HG03457 (cell line): ENCODE results near the gene HOXD10.

Source experiments
- ATAC-seq: cut with Tn5 transposase; IDR thresholded peaks from one replicate; pipeline ENCODE4 v1.9.1; 2021; ENCODE audit warnings: moderate number of reproducible peaks; ENCODE audit not compliant: unreplicated experiment

The HOXD10 gene

DNA sequence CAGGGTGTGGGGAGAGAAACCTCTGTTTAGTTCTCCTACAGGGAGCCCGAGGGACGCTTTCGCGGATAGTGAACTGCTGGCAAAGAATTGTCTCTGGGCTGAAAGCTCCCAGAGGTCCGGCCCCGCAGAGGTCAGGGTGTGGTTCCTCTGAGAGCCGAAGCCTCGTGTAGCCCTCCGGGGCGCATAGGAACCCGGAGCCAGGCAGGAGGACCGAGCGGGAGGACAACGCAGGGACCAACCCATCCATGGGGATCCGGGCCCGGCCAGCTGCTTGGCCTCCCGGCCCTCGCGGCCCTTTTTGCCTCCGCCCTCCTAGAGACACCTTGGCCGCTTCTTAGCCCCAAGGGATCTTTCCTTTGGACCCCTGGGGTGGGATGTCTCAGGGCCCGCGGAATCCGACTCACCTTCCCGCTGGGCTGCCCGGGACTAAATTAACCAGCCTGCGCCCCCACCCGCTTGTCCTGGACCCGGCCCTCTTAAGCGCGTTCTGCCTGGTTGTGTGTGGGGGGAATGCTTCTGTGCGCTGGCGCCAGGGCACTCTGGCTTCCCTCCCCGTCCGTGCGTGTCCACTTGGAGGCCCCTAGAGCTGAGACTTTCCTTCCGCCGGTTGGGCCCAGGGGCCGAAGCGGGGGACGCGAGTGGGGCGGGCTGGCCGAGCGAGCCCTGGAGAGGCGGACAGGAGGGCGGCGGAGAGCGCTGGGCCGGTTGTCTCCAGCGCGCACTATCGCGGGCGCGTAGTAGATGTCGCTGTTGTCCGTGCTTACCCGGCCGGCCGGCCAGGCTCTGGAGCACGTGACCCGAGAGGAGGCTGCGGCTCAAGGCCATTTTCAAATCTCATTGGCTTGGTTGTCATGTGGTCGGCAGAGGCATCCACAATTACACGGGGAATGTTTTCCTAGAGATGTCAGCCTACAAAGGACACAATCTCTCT, at the start of gene HOXD10:
HOXD10 (plus strand) TSS at position 896 of the 931 bp plus-strand sequence. CDS start 56 bp downstream, outside the sequence.
- ATAC-seq, result no peak

DNA sequence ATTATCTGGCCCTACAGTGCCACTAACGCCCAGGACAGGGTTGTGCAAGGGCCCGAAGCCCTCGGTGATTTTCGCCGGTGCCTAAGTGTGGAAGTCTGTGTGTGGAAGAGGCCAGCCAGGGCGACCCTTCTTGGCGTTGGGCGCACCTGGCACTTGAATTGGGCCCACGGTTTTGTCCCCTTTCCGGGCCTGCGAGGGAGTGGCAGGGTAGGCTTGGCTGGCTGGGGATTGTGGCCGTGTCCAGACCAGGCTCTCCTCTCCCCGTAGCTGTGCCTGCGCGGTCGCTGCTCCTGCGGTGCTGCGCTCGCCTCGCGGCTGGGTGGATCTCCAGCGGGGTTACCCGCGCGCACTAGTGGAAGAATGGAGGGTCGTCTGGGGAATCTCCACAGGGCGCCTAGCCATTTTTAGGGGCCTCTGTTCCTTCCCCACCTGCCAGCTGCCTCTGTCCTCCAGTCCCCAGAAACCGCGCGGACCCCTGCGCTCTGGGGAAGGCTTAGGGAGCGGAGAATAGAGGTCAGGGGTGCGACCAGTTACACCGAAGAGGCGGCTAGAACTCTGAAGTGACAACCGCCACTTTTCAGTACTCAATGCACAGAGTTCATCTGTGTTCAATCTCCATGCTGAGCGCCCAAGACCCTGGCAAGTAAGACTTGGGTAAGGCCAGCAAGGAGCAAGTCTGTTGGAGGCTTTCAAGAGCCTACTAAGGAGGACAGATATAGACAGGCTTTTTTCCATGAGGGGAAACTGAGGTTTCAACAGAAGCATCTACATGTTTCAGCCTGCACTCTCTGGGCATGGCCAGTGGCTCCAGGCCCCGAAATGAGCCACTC, 48.8 kb upstream of the HOXD10 start:
- no peak for ATAC-seq

DNA sequence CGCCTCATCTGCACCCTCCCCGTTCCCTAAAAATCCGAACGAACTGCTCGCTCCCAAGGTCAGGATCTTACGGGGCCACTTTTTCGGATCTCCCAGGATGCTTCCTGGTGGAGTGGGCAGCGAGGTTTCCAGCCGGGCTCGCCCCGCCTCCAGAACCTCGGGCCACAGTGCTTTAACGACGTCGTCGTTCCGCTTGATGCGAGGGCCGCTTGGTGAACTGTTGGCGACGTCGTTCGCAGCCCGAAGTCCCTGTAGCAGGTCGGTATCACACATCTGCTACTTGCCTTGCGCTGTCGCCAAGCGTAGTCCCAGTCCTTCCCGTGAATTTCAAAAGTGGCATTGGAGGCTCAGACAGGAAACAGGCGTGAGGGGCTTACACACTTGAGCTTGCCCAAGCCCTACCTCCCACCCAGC, 48.2 kb upstream of the HOXD10 start:
- no peak for ATAC-seq

DNA sequence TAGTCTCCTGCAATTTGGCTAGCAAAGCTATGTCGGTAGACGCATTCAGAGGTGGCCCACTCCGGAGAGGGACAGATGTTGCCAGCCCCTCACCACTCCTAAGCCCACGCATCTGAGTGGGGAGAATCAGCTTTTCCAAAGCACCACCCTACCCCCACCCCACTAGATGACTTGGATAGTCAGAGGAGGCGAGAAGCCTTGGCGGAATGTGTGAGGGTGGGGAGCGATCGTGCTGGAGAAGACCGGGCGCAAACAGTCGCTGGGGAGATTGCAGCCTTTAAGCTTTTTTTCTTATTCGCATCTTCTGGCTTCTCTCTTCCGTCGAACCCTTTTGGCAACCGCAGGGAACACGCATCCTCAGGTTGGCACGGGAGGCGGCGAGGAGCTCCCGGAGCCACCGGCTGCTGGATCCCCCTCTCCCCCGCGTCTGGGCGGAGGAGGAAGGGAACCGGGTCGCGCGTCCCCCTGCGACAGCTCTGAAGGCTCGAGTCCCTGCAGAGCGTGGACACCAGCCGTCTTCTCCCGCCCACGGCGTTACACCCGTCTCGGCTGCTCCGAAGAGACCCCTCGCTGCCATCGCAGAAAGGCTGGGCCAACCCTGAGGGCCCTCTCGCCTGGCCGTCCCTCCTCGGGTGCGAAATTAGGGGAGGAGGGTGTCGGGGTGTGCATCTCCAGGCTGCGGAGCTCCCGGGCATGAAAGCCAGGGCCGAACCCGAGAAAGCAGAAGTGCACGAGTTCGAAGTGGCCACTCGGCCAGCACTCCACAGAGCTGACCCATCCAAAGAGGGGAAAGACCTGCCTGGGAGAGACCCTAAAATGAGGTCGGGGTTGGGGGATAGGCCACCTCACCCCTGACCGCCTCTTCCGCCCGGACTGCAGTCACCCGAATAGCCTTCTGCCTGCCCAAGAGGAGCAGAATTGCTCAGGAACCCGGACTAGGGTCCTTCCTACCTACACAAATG, 45.0 kb upstream of the HOXD10 start:
- ATAC-seq, result no peak

DNA sequence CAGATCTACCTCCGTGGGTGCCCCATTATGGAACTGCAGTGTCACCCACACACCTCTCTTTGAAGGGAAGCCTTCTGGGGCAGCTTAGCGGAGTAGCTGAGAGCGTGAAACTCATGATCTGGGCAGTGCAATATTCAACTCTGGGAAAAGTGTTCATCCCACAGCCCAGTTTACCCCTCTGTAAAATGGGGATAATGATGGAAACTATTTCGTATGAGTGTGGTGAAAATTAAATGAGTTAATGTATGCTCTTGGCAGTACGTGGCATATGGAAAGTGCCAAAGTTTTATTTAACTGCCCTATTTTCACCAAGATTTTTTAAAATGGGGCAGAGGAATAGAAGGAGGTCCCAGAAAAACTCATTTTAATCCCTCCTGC, 44.3 kb upstream of the HOXD10 start:
- no peak for ATAC-seq

DNA sequence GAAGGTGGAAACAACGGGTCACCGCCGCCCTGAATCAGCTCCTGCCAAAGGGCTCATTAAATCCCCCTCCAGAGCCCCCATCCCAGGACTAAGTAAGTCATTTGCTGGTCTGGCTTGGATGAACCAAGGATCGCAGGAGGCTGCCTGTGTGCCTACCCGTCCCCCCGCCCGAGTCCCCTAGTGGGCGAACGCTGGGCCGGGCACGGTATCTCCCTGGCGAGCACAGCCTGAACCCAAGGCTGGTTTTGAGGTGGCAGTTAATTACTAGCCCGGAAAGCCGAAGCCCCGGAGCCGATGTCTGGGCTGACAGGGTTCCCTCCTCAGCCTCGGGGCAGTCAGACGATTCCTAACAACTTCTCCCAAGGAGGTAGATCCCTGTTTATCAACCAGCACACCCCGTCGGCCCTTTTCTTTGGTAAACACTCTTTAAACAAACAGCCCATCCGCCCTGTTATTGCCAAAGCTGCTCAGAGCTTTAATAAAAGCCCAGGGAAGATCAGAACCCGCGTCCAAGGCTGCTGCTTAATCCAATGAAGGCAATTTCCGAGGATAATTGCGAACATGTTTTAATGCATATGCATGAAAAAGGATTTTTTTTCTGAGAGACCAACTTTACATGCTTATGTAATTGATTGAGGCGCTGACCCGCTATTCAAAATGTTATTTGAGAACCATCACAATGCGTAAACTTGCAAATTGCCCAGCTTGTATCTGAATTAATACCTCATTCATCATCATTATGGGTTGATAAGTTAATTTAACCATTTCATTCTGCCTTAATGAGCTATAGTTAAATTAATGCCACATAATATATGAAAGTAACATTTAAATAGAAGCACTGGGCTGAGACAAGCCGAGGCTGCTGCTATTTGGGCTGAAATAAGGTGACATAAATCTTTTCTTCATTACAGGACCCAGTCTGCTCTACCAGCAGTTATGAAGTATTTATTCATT, 43.4 kb upstream of the HOXD10 start:
- no peak for ATAC-seq

DNA sequence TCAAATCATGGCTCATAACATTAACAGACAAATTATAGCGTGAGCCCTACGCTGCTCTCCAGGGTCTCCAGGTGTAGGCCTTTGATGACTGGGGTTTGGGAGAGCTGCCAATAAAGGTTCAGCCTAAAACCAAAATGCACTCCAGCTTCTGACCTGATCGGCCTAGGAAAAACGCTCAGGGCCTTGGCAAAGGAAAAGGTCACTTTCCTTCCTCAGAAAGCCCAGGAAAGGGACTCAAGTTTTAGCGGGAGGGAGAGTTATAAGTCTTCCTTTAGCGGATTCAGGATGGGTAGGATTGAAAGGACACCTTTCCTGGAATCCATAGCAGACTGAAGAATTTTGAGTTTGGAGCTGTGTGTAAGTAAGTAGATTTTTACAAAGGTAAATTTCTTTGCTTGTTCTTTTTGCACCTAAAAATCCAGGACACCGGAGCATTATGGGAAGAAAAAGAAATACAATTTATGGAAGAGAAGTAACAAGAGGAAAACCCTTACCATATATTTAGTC, 41.6 kb upstream of the HOXD10 start:
- ATAC-seq, result no peak

DNA sequence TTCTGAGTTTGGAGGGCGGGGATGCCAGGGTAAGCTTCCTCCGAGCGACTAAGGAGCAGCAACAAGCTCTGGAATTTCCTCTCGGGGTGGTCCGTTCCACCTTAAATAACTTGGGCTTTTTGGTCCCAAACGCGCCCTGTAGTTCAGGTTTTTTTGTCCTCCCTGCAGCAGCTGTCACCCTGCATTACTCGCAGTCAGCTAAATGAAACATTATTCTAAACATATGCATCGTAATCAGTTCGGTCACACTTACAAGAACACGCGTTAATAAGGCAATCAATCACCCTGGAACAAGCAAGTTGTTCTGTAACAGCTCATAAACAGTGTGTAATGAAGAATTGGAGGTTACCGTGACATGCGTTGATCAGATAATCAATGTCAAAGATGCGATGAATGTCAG, 41.1 kb upstream of the HOXD10 start:
- no peak for ATAC-seq

DNA sequence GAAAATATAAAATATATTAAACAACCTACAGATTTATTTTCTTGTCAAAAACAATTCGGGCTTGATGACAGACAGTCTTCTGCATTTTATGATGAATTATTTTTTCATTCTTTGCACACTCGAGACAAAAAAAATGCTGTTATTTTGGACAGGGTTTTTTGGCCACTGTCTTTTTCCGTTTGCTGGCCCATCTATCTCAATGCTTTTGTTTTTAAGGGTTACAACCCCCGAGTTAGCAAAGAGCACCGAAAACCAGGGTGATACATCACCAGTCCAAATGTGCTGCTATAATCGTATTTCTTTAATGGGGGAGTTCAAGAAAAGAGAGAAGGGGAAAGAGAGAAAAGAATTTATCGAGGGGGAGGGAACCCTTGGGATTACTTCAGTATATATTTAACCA, 40.5 kb upstream of the HOXD10 start:
- no peak for ATAC-seq

DNA sequence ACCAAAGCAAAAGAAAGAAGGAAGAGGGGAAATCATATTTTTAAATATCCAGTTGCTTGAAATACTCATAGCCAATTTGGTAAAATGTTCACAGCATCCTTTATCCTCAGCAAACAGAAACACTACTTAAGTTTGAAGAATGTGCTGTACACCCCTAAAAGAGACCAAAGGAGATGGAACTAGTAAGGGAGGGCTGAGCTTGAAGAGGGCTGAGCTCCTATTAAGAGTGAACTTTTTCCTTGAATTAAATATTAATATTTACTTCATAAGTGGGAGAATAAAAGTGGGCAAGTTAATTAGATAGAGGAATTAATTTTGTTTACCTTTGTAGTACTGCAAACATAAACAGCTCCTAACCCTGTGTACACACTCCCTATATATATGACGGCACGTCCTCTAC, 39.8 kb upstream of the HOXD10 start:
- ATAC-seq, result no peak

DNA sequence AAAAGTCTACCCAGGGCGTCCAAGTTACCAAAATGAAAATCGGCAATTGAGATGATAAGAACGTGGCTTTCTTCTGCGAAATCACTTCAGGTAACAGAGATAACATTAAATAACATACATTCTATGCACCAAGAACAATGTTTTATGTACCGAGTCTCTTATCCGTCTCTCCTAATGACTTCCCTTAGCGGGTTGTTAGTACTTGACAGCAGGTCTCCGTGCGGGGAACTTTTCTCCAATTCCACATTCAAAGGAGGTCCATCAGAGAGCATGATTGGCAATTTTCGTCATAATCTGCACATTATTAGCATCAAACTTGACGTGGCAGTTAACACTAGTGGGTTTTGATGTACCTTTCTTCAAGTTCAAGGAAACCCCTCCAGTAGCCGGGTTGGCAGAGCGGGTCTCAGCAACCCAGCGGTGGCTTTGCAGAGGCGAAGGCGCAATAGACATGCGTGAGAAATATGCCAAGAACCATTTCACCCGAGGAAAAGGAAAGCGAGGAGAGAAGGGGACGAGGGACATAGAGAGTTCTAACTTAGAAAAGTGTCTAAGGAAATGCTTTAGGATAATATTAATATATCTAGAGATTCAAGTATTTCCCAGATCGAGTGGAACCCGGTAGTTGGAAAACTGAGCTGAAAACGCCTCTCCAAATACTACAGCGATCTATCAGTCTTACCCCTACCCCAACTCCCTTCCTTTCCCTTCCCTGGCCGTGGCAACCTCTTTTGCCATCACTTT, 37.9 kb upstream of the HOXD10 start:
- ATAC-seq, result no peak

DNA sequence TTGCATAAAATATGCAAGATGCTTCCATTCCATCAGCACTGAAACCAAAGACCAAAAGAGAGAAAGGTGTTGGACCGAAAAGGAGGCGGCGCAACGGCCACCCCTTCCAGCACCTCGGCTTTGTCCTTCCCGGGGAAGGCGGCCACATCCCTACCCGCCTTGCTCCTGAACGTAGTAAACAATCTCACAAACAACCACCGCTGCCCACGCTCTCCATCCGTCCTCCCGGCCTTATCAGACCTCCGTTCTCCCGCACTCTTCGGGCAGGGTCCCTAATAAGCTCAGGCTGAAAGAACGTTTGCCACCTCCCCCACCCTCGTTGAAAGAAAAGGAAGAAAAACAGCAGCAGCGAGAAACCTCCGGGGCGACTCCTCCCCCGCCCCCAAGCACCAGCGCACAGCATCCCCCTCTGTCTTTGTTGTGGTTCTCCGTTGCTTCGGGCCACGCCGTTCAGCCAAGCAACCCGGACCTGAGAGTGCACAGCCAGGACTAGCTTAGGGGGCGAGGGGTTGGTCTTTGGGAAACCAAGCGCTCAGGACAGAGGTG, 37.2 kb upstream of the HOXD10 start:
- ATAC-seq, result no peak

DNA sequence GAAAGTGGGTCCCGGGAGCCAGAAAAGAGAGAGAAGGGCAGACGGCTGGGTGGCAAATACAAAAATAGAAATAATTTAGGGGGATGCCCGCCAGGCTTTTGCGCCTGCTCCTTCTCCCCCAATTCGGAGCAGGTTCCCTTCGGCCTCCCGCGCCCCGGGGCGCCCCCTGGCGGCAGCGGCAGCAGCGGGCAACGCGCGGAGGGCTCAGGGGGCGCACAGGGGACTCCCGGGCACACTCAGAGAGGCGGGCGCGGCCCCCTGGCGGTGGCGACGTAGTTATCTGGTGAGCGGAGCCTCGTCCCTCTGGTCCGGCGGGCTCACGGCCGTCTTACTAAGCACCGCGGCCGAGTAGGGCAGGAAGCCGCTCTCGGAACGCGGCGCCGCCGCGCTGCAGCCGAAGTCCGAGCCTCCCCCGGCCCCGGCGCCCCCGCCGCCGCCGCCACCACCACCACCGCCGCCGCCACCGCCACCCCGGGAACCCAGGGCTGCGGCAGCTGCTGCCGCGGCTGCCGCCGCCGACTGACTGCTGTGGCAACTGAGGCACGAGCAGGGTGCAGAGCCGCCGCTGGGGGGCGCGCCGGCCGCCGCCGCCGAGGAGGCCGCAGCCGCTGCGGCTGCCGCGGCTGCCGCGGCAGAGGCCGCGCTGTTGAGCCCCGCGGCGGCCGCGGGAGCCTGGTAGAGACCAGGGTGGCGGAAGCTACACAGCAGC, 36.6 kb upstream of the HOXD10 start:
- ATAC-seq, result no peak

DNA sequence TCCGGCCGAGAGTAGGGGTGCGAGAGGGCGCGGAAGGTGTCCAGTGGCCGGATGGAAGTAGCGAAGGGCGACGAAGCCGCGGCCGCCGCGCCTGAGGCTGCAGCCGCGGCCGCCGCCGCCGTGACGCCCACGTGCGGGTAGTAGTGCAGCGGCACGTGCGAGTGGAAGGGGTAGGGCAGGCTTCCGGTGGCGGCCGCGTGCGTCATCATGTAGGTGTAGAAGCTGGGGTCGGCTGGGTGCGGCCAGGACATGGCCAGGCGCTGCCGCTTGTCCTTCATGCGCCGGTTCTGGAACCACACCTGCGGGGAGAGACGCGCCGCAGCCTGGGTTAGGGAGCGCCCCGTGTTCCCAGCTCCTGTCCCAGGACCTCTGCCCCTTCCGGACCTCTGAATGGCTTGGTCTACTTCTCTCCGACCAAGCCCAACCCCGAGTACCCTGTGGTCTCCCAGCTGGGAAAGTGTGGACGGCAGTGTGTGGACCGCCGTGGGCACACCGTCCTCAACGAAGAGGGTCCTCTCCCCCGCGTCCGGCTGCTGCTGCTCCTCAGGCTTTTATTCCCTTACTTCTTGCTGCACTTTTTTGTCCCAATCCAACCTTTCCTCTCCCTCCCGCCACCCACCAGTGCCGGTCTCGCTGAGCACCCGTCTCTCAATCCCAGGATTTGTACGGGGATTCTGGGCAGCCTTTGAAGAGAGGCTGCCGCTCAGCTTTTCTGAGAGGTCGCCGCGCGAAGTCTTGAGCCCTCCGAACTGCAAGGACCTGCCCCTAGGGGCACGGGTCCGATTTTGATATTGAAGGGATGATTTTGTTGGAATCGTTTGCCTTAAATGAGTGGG, 35.8 kb upstream of the HOXD10 start:
- ATAC-seq, result no peak

DNA sequence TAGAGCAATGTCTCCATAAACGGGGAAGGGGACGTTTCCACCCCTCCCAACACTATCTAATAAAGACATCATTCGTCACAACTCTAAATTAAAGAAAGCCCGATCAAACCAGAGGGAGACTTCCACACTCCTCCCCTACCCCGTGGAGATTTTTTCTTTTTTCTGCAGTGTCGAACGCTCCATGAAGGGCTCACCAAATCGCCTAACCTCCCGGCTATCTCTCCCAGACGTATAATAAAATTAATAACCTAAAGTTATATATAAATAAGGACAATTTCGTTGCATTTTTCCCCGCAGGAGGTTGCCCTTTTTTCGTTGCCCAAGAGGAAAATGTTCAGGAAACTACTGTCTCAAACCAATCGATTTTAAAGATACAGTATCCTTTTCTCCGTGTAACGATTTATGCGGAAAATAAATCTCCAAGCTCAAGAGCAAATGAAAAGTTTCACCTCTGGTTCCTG, 35.2 kb upstream of the HOXD10 start:
- ATAC-seq, result no peak

DNA sequence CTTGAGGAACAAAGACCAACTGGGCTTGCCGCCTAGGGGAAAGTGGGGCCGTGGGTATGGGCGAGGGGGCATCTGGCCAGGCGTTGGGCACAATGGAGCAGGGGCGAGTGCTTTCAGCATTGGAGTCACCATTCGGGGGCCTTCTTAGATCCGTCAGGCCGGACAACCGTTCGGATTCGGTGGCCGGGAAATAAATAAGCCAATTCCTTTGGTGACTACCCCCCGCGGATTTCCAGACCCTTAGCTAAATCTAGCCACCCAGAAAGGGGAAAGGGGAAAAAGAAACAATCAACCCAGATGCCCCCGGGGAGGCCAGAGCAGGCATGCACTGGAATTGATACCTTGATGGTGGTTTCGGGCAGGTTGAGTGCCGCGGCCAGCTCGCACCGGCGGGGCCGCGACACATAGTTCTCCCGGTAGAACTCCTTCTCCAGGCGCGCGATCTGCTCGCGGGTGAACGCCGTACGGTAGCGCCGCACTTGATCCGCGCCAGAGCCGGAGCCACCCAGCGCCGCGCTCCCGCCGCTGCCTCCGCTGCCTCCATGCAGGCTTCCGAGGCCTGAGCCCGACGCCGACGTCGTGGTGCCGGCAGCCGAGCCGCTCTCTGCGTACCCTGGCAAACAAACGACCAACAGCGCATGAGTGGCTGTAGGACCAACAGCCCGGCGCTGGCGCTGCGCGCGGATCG, 34.6 kb upstream of the HOXD10 start:
- ATAC-seq, result no peak

DNA sequence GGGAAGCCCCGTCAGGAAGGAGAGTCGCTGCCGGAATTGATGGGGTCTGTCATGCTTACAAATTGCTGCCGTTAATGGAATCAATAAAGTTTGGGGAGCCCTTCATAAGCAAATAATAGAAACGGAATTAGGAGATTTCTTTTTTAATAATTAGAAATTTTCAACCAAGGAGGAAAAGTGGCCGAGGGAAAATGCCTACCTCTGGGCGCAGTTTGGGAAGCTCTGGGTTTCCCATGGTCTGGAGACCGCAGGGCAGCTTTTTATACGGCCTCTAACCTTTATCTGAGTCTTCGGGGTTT, 34.1 kb upstream of the HOXD10 start:
- ATAC-seq, result no peak
